ENCODE measurements around the gene LRRC37A3.
"Not testable (repeated sequence)": the region's sequence is repeated elsewhere in the genome, so short reads cannot be mapped to it uniquely, and the experiment has no call there.

Gene LRRC37A3
- total RNA-seq, result 0.96 to 9.4 (median 3.5) reads per million in 9 experiments

DNA sequence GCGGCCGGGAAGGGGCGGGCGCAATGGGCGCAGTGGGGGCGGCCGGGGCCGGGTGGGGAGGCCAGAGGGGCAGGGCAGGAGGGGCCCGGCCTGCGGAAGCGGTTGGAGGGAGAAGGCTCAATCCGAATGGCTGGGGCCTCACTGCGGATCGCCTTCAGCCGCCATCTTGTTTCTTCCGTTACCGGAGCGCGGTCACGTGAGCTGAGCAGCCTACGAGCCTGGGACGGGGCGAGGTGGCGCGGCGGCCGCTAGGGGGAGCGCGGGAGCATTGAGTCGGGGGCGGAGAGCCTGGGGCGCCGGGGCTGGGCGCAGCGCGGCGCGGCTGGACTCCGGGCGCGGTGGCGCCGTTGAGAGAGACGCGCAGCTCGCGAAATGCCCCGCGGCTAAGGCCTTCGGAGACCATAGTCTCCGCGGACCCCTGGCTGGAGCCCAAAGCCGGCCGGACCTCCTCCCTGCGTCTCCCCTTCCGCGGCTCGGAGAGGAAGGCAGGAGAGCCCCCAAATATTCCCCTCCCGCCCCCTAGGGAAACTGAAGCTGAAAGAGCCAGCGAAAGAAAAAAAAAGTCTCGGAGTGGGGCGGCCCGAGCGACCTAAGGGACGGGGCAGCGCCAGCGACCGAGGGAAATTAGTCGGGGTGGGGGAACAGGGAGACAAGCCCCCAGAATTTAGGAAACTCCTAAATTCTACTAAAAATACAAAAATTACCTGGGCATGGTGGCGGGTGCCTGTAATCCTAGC, at the start of gene LRRC37A3:
LRRC37A3 (minus strand) TSS at position 190 of the 737 bp plus-strand sequence. CDS start 22,221 bp downstream, outside the sequence.
- DNase-seq, result peak; percentile 100
- H3K9me3 Mint-ChIP-seq; H3K4me1 Mint-ChIP-seq (ENCODE audit: low read depth in 2 of 2); H3K27me3 Mint-ChIP-seq: not testable (repeated sequence)
- Mint-ChIP-seq H3K36me3 (ENCODE audit: insufficient read depth) (peaks cover 11% of the 10 kb centered on the region), H3K4me3 (peak within 1 kb of the TSS; percentile 83 to 90), H3K27ac (peak within 1 kb of the TSS; percentile 93 to 94)
- peak; percentile 95 for ATAC-seq (replicated peaks)

DNA sequence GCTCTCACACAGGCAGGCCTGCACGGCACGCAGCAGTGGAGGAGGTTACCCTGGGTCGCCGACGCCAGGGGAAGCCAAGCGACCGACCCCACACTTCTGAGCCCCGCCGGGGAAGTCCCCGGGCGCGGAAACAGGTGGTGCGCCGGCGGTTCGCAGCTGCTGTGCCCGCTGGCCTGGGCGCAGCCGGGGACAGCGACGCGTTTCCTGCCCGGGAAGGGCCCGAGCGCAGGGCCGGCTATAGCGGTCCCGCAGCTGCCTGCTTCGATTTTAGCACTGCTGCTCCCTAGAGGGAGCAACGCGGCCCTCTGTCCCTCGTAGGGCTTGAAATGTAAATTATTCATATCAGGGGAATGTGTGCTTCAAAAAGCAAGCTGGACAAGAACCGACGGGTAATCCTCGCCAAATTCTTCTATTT, 46.6 kb upstream of the LRRC37A3 start:
- peaks cover 39 to 56% of the 10 kb centered on the region in 2 donors for H3K4me1 Mint-ChIP-seq (ENCODE audit: low read depth in 2 of 2)
- peak overlapping the region; percentile 34 to 36 for H3K4me3 Mint-ChIP-seq
- H3K9me3 Mint-ChIP-seq, H3K27me3 Mint-ChIP-seq: not testable (repeated sequence)
- H3K36me3 Mint-ChIP-seq (ENCODE audit: insufficient read depth), result peaks cover 25% of the 10 kb centered on the region
- ATAC-seq (replicated peaks) (peak; percentile 84), DNase-seq (peak; percentile 86 to 91 (median 90))
- H3K27ac Mint-ChIP-seq, result peak overlapping the region; percentile 86 to 94

GRCh38 chr17:64965256-64965872, 46.1 kb upstream of the LRRC37A3 start:
- Mint-ChIP-seq H3K4me3 (peak overlapping the region; percentile 34 to 36), H3K27ac (peak overlapping the region; percentile 86 to 88), H3K4me1 (ENCODE audit: low read depth in 2 of 2) (peaks cover 37 to 51% of the 10 kb centered on the region in 2 donors), H3K36me3 (ENCODE audit: insufficient read depth) (peaks cover 25% of the 10 kb centered on the region)
- not testable (repeated sequence) for DNase-seq; H3K9me3 Mint-ChIP-seq; ATAC-seq (replicated peaks); H3K27me3 Mint-ChIP-seq

GRCh38 chr17:64964796-64965195, 45.5 kb upstream of the LRRC37A3 start:
- Mint-ChIP-seq H3K36me3 (ENCODE audit: insufficient read depth) (peaks cover 25% of the 10 kb centered on the region), H3K4me1 (ENCODE audit: low read depth in 2 of 2) (peaks cover 36 to 48% of the 10 kb centered on the region in 2 donors), H3K27ac (peak overlapping the region; percentile 86 to 88), H3K27me3 (no peaks in the 10 kb centered on the region), H3K9me3 (no peaks in the 10 kb centered on the region), H3K4me3 (no peak overlapping the region)
- ATAC-seq (replicated peaks) (no peak), DNase-seq (no peak)

- not testable (repeated sequence) for H3K27me3 Mint-ChIP-seq; H3K4me3 Mint-ChIP-seq; DNase-seq; ATAC-seq (replicated peaks); H3K9me3 Mint-ChIP-seq
- H3K36me3 Mint-ChIP-seq (ENCODE audit: insufficient read depth), result peaks cover 16% of the 10 kb centered on the region
- peak overlapping the region in 1 of 2 donors; percentile 88 for H3K27ac Mint-ChIP-seq
- peaks cover 28 to 46% of the 10 kb centered on the region in 2 donors for H3K4me1 Mint-ChIP-seq (ENCODE audit: low read depth in 2 of 2)
Observed at GRCh38 chr17:64963814-64964213, 44.5 kb upstream of the LRRC37A3 start.

DNA sequence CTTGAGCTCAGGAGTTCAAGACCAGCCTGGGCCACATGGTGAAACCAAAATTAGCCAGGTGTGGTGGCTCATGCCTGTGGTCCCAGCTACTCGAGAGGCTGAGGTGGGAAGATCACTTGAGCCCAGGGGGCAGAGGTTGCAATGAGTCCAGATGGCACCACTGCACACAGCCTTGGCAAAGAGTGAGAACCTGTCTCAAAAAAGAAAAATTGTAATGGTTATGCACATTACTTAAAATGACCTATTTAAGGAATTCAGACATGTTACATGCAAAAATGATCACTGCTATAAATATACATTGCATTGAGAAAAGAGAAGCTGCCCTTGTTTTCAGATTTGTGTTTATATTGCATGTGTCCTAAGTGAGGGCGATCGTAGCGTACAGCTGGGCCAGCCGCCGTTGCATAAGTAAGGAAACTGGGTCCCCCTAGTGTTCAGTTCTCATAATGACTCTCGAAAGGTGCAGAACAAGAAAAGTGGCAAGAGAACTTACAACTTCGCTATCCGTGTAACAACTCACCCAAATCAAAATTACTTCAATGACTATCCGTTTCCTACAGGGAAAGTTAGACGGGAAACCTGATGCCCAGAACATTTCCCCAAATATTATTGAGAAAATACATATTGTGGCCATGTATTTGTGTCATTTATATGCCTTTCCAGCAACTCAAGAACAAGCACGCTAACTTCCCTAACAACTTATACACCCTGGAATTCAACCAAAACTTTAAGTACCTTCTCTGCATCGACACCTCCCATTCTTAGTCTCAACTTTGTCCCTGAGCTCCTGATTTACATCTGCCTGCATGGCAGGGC, 42.5 kb upstream of the LRRC37A3 start:
- not testable (repeated sequence) for H3K4me3 Mint-ChIP-seq, H3K9me3 Mint-ChIP-seq, H3K27me3 Mint-ChIP-seq
- ATAC-seq (replicated peaks) (peak; percentile 10), DNase-seq (peak; percentile 75 to 83 (median 77))
- peaks cover 11% of the 10 kb centered on the region for H3K36me3 Mint-ChIP-seq (ENCODE audit: insufficient read depth)
- H3K27ac Mint-ChIP-seq, result peak overlapping the region; percentile 21 to 83
- peaks cover 11 to 28% of the 10 kb centered on the region in 2 donors for H3K4me1 Mint-ChIP-seq (ENCODE audit: low read depth in 2 of 2)

- H3K27ac Mint-ChIP-seq, result no peak overlapping the region
- DNase-seq (no peak), ATAC-seq (replicated peaks) (no peak)
- no peaks in the 10 kb centered on the region for H3K36me3 Mint-ChIP-seq (ENCODE audit: insufficient read depth)
- H3K9me3 Mint-ChIP-seq, result no peaks in the 10 kb centered on the region
- no peaks in the 10 kb centered on the region for H3K4me1 Mint-ChIP-seq (ENCODE audit: low read depth in 2 of 2)
- H3K4me3 Mint-ChIP-seq, result no peak overlapping the region
- no peaks in the 10 kb centered on the region for H3K27me3 Mint-ChIP-seq
Observed at GRCh38 chr17:64951877-64952276, 32.6 kb upstream of the LRRC37A3 start.

DNA sequence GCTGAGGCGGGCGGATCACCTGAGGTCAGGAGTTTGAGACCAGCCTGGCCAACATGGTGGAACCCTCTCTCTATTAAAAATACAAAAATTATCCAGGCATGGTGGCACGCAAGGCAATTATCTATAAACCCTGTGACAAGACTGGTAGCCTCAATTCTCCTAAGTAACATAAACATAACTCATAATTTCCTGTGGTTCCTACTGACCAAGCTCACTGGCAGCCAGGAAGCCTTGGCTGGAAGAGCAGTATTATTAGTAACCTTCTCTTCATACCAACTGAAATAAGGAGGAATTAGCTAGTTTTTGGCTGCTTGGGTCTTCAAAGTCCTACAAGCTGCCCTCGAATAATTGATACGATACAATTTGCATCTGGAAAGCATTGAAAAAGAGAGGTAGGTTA, 31.6 kb upstream of the LRRC37A3 start:
- no peak for ATAC-seq (replicated peaks)
- Mint-ChIP-seq H3K9me3 (no peaks in the 10 kb centered on the region), H3K27ac (no peak overlapping the region), H3K4me1 (ENCODE audit: low read depth in 2 of 2) (no peaks in the 10 kb centered on the region), H3K36me3 (ENCODE audit: insufficient read depth) (no peaks in the 10 kb centered on the region), H3K4me3 (no peak overlapping the region), H3K27me3 (no peaks in the 10 kb centered on the region)
- no peak for DNase-seq

- Mint-ChIP-seq H3K27me3 (no peaks in the 10 kb centered on the region), H3K4me1 (ENCODE audit: low read depth in 2 of 2) (no peaks in the 10 kb centered on the region), H3K27ac (no peak overlapping the region), H3K4me3 (no peak overlapping the region), H3K36me3 (ENCODE audit: insufficient read depth) (no peaks in the 10 kb centered on the region), H3K9me3 (no peaks in the 10 kb centered on the region)
- DNase-seq (no peak), ATAC-seq (replicated peaks) (no peak)
Observed at GRCh38 chr17:64947152-64947551, 27.9 kb upstream of the LRRC37A3 start.

- no peak for DNase-seq
- no peak overlapping the region for H3K27ac Mint-ChIP-seq
- no peaks in the 10 kb centered on the region for H3K36me3 Mint-ChIP-seq (ENCODE audit: insufficient read depth)
- no peak for ATAC-seq (replicated peaks)
- H3K4me3 Mint-ChIP-seq, result no peak overlapping the region
- H3K9me3 Mint-ChIP-seq, result no peaks in the 10 kb centered on the region
- H3K27me3 Mint-ChIP-seq, result no peaks in the 10 kb centered on the region
- peaks cover 0 to 4% of the 10 kb centered on the region in 2 donors for H3K4me1 Mint-ChIP-seq (ENCODE audit: low read depth in 2 of 2)
Observed at GRCh38 chr17:64941761-64942160, 22.5 kb upstream of the LRRC37A3 start.

DNA sequence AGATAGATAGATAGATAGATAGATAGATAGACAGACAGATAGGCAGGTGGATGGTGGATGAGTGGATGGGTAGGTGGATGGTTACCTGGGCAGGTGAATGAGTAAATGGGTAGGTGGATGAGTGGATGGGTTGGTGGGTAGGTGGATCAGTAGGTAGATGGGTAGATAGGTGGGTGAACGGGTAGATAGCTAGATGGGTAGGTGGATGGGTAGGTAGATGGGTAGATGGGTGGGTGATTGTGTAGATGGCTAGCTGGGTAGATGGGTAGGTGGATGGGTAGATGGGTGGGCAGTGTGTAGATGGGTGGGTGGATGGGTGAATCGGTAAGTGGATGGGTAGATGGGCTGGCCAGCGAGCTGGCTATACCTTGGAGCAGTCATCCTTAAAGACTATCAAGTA, 21.8 kb upstream of the LRRC37A3 start:
- no peaks in the 10 kb centered on the region for H3K27me3 Mint-ChIP-seq
- ATAC-seq (replicated peaks) (no peak), DNase-seq (no peak)
- H3K36me3 Mint-ChIP-seq (ENCODE audit: insufficient read depth), result no peaks in the 10 kb centered on the region
- H3K27ac Mint-ChIP-seq, result no peak overlapping the region
- no peaks in the 10 kb centered on the region for H3K9me3 Mint-ChIP-seq
- peaks cover 0 to 4% of the 10 kb centered on the region in 2 donors for H3K4me1 Mint-ChIP-seq (ENCODE audit: low read depth in 2 of 2)
- no peak overlapping the region for H3K4me3 Mint-ChIP-seq

DNA sequence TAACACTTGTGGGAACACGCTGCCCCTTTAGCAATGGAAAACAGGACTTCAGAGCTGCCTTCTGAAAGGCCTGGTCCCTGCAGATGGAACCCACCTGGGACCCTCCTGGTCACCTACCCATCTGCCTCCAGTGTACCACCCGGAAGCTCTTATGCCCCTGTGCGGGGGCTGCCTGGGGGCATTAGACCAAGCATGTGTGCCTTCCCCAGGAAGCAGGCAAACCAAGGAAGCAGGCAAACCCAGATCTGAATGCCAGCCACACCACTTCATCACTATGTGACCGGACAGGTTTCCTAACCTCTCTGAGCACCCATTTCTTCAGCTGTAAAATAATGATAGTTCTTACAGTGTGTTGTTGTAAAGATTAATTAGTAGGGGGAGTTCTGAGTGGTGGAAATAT, 20.8 kb upstream of the LRRC37A3 start:
- Mint-ChIP-seq H3K4me1 (ENCODE audit: low read depth in 2 of 2) (peaks cover 0 to 4% of the 10 kb centered on the region in 2 donors), H3K27ac (no peak overlapping the region), H3K27me3 (no peaks in the 10 kb centered on the region), H3K36me3 (ENCODE audit: insufficient read depth) (no peaks in the 10 kb centered on the region), H3K9me3 (no peaks in the 10 kb centered on the region), H3K4me3 (no peak overlapping the region)
- DNase-seq (no peak), ATAC-seq (replicated peaks) (no peak)

DNA sequence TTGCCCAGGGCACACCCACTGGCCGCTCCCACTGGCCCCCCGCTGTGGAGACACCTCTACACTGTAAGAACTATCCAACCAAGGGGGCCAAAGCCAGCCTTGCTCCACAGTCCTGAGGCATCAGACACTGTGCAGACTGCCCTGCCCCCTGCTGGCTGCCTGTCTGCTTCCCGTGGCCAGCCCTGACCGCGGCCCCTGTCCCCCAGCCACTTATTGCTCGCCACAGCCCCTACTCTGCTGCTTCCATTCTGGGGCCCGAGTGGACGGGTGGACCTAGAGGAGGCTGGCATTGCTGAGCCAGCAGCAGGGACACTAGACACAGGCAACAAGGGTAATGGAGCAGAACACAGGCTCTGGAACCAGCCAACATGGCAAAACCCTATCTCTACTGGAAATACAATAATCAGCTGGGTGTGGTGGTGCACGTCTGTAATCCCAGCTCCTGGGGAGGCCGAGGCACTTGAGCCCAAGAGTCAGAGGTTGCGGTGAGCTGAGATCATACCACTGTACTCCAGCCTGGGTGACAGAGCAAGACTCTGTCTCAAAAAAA, 19.7 kb upstream of the LRRC37A3 start:
- Mint-ChIP-seq H3K9me3 (no peaks in the 10 kb centered on the region), H3K4me3 (no peak overlapping the region), H3K36me3 (ENCODE audit: insufficient read depth) (no peaks in the 10 kb centered on the region), H3K27me3 (no peaks in the 10 kb centered on the region), H3K27ac (peak overlapping the region in 1 of 2 donors; percentile 35), H3K4me1 (ENCODE audit: low read depth in 2 of 2) (peaks cover 0 to 4% of the 10 kb centered on the region in 2 donors)
- peak in 2 of 3 experiments; percentile 25 to 27 for DNase-seq
- ATAC-seq (replicated peaks), result peak; percentile 66
